ENCODE measurements around the gene APBA3.

DNA sequence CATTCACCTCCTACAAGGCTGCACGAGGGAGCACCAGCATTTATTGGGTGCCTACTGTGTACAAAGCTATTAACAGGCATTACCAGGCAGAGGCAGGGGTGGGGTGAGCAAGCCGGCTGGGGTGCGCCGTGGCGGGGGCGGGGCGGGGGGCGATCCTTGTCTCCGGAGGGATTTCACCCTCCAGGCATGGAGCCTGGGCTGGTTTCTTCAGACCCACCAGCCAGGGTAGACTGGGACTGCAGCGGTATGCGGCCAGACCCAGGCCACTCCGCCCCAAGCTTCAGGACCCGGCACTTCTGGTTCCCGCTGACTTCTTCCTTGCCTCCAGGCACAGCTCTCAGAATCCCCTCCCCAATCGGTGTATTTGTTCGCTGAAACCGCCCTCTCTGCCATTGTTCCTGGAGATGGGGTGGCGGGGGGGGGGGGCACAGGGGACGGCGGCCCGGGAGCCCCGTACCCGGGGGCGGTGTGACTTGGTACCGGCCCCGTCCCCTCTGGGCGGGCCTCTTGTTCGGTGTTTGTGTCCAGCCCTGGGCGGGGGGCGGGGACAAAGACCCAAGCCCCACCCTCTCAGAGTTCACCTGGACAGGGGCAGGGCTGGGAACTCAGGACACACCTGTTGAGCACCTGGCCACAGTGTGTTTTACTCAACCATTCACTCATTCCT, 38.9 kb downstream of the APBA3 start:
- TF ChIP-seq, protein P1, sequence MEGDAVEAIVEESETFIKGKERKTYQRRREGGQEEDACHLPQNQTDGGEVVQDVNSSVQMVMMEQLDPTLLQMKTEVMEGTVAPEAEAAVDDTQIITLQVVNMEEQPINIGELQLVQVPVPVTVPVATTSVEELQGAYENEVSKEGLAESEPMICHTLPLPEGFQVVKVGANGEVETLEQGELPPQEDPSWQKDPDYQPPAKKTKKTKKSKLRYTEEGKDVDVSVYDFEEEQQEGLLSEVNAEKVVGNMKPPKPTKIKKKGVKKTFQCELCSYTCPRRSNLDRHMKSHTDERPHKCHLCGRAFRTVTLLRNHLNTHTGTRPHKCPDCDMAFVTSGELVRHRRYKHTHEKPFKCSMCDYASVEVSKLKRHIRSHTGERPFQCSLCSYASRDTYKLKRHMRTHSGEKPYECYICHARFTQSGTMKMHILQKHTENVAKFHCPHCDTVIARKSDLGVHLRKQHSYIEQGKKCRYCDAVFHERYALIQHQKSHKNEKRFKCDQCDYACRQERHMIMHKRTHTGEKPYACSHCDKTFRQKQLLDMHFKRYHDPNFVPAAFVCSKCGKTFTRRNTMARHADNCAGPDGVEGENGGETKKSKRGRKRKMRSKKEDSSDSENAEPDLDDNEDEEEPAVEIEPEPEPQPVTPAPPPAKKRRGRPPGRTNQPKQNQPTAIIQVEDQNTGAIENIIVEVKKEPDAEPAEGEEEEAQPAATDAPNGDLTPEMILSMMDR (IDR thresholded peaks at IDR 0.05; ENCODE audit: insufficient read depth, low read length), result no peak
- no peak for TF ChIP-seq POLR2AphosphoS5 (IDR thresholded peaks at IDR 0.05; ENCODE audit: low read depth)
- TF ChIP-seq GABPA (IDR thresholded peaks at IDR 0.05; ENCODE audit: low read depth), result no peak
- TF ChIP-seq, protein P2, sequence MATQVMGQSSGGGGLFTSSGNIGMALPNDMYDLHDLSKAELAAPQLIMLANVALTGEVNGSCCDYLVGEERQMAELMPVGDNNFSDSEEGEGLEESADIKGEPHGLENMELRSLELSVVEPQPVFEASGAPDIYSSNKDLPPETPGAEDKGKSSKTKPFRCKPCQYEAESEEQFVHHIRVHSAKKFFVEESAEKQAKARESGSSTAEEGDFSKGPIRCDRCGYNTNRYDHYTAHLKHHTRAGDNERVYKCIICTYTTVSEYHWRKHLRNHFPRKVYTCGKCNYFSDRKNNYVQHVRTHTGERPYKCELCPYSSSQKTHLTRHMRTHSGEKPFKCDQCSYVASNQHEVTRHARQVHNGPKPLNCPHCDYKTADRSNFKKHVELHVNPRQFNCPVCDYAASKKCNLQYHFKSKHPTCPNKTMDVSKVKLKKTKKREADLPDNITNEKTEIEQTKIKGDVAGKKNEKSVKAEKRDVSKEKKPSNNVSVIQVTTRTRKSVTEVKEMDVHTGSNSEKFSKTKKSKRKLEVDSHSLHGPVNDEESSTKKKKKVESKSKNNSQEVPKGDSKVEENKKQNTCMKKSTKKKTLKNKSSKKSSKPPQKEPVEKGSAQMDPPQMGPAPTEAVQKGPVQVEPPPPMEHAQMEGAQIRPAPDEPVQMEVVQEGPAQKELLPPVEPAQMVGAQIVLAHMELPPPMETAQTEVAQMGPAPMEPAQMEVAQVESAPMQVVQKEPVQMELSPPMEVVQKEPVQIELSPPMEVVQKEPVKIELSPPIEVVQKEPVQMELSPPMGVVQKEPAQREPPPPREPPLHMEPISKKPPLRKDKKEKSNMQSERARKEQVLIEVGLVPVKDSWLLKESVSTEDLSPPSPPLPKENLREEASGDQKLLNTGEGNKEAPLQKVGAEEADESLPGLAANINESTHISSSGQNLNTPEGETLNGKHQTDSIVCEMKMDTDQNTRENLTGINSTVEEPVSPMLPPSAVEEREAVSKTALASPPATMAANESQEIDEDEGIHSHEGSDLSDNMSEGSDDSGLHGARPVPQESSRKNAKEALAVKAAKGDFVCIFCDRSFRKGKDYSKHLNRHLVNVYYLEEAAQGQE (IDR thresholded peaks at IDR 0.05; ENCODE audit: insufficient replicate concordance, low read depth), result no peak
- TF ChIP-seq SPI1 (IDR thresholded peaks at IDR 0.05; ENCODE audit: borderline replicate concordance, low read depth), result no peak

Measured in HL-60 (cell line).